Measurements from ENCODE around the gene TTC28. TPM values are rescaled to one million over a fixed set of nuclear protein-coding genes. Genes with fewer than 3 reads are reported as not detected.
"Not testable (repeated sequence)": the region's sequence is repeated elsewhere in the genome, so short reads cannot be mapped to it uniquely, and the experiment has no call there.

The TTC28 gene
- total and polyA plus RNA-seq, 2 donors: 2.0 to 5.5 TPM

- not testable (repeated sequence) for H3K27ac ChIP-seq (ENCODE audit: low read depth in 1 of 2, low read length in 1 of 2); H3K4me3 ChIP-seq (ENCODE audit: low read length in 2 of 2); H3K36me3 ChIP-seq (ENCODE audit: control insufficient read depth in 2 of 2, insufficient read depth in 2 of 2, low read length in 1 of 2); H3K4me1 ChIP-seq (ENCODE audit: control insufficient read depth in 2 of 2, insufficient read depth in 2 of 2, low read length in 2 of 2); H3K27me3 ChIP-seq (ENCODE audit: control insufficient read depth in 2 of 2, insufficient read depth in 1 of 2, low read length in 1 of 2); DNase-seq (ENCODE audit: low read depth in 6 of 9, low spot score in 9 of 9); H3K9me3 ChIP-seq (ENCODE audit: control insufficient read depth in 2 of 2, insufficient read depth in 1 of 2, low read length in 1 of 2)
- 95% methylated on average over 5 of the region's 5 CpGs for WGBS
Measured at GRCh38 chr22:28560743-28561101, 118.9 kb downstream of the TTC28 start.

DNA sequence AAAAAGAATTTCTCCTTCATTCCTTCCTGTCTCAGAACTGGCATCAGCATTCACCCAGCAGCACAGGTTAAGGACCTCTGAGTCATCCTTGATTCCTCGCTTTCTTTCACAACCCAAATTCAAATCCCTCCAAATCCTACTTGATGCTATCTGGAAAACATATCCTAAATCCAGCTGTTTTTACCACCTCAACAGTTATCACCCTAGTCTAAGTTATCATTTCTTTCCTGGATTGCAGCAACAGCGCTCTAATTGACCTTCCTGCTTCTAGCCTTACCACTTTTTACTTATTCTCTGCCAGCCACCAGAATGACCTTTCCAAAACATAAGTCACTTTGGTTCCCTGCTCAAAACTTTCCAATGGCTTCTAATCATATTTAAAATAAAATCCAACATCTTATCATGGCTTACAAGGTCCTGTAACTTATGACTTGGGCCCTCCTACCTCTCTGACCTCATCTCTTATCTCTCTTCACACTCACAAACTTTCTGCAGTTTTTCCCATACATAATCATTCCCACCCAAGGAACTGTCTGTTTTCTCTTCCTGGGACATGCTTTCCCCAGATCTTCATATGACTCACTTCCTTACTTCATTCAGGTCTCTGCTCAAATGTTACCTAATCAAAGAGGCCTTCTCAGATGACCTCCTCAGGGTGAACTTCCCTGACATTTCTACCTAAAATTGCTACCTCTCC, 119.4 kb downstream of the TTC28 start:
- no peak overlapping the region for H3K27ac ChIP-seq (ENCODE audit: low read depth in 1 of 2, low read length in 1 of 2)
- no peak overlapping the region for H3K4me3 ChIP-seq (ENCODE audit: low read length in 2 of 2)
- H3K27me3 ChIP-seq (ENCODE audit: control insufficient read depth in 2 of 2, insufficient read depth in 1 of 2, low read length in 1 of 2): no peaks in the 10 kb centered on the region
- no peak for DNase-seq (ENCODE audit: low read depth in 6 of 9, low spot score in 9 of 9)
- no peaks in the 10 kb centered on the region for H3K9me3 ChIP-seq (ENCODE audit: control insufficient read depth in 2 of 2, insufficient read depth in 1 of 2, low read length in 1 of 2)
- H3K4me1 ChIP-seq (ENCODE audit: control insufficient read depth in 2 of 2, insufficient read depth in 2 of 2, low read length in 2 of 2): no peaks in the 10 kb centered on the region
- H3K36me3 ChIP-seq (ENCODE audit: control insufficient read depth in 2 of 2, insufficient read depth in 2 of 2, low read length in 1 of 2): no peaks in the 10 kb centered on the region
- WGBS: 98% methylated on average over 2 of the region's 2 CpGs

DNA sequence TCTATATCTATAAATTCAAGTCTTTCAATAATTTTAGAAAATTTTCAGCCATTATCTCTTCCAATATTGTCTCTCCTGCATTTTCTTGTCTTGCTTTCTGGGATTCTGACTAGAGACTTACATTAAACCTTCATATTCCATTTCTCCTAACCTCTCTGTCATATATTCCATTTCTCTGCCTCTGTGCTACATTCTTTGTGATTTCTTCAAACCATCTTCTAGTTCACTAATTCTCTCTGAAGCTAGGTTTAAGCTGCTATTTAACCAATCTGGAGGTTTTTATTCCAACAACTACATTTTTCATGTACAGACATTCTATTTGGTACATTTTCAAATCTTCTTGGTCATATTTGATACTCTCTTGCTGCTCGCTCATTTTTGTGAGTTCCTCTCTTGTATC, 122.5 kb downstream of the TTC28 start:
- 99% methylated on average over 1 of the region's 1 CpG for WGBS
- Histone ChIP-seq H3K27ac (ENCODE audit: low read depth in 1 of 2, low read length in 1 of 2) (no peak overlapping the region), H3K9me3 (ENCODE audit: control insufficient read depth in 2 of 2, insufficient read depth in 1 of 2, low read length in 1 of 2) (no peaks in the 10 kb centered on the region), H3K4me1 (ENCODE audit: control insufficient read depth in 2 of 2, insufficient read depth in 2 of 2, low read length in 2 of 2) (no peaks in the 10 kb centered on the region), H3K27me3 (ENCODE audit: control insufficient read depth in 2 of 2, insufficient read depth in 1 of 2, low read length in 1 of 2) (no peaks in the 10 kb centered on the region), H3K36me3 (ENCODE audit: control insufficient read depth in 2 of 2, insufficient read depth in 2 of 2, low read length in 1 of 2) (no peaks in the 10 kb centered on the region), H3K4me3 (ENCODE audit: low read length in 2 of 2) (no peak overlapping the region)
- DNase-seq (ENCODE audit: low read depth in 6 of 9, low spot score in 9 of 9): no peak

DNA sequence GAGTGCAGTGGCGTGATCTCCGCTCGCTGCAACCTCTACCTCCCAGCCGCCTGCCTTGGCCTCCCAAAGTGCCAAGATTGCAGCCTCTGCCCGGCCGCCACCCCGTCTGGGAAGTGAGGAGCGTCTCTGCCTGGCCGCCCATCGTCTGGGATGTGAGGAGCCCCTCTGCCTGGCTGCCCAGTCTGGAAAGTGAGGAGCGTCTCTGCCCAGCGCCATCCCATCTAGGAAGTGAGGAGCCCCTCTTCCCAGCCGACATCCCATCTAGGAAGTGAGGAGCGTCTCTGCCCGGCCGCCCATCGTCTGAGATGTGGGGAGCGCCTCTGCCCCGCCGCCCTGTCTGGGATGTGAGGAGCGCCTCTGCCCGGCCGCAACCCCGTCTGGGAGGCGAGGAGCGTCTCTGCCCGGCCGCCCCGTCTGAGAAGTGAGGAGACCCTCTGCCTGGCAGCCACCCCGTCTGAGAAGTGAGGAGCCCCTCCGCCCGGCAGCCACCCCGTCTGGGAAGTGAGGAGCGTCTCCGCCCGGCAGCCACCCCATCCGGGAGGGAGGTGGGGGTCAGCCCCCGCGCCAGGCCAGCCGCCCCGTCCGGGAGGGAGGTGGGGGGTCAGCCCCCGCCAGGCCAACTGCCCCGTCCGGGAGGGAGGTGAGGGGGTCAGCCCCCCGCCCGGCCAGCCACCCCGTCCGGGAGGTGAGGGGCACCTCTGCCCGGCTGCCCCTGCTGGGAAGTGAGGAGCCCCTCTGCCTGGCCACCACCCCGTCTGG, 126.4 kb downstream of the TTC28 start:
- WGBS: 98% methylated on average over 49 of the region's 51 CpGs
- not testable (repeated sequence) for H3K4me3 ChIP-seq (ENCODE audit: low read length in 2 of 2); DNase-seq (ENCODE audit: low read depth in 6 of 9, low spot score in 9 of 9); H3K27ac ChIP-seq (ENCODE audit: low read depth in 1 of 2, low read length in 1 of 2); H3K36me3 ChIP-seq (ENCODE audit: control insufficient read depth in 2 of 2, insufficient read depth in 2 of 2, low read length in 1 of 2); H3K4me1 ChIP-seq (ENCODE audit: control insufficient read depth in 2 of 2, insufficient read depth in 2 of 2, low read length in 2 of 2); H3K9me3 ChIP-seq (ENCODE audit: control insufficient read depth in 2 of 2, insufficient read depth in 1 of 2, low read length in 1 of 2); H3K27me3 ChIP-seq (ENCODE audit: control insufficient read depth in 2 of 2, insufficient read depth in 1 of 2, low read length in 1 of 2)

GRCh38 chr22:28548406-28548805, 131.2 kb downstream of the TTC28 start:
- Histone ChIP-seq H3K9me3 (ENCODE audit: control insufficient read depth in 2 of 2, insufficient read depth in 1 of 2, low read length in 1 of 2) (no peaks in the 10 kb centered on the region), H3K4me3 (ENCODE audit: low read length in 2 of 2) (no peak overlapping the region), H3K27me3 (ENCODE audit: control insufficient read depth in 2 of 2, insufficient read depth in 1 of 2, low read length in 1 of 2) (no peaks in the 10 kb centered on the region), H3K36me3 (ENCODE audit: control insufficient read depth in 2 of 2, insufficient read depth in 2 of 2, low read length in 1 of 2) (no peaks in the 10 kb centered on the region), H3K4me1 (ENCODE audit: control insufficient read depth in 2 of 2, insufficient read depth in 2 of 2, low read length in 2 of 2) (no peaks in the 10 kb centered on the region), H3K27ac (ENCODE audit: low read depth in 1 of 2, low read length in 1 of 2) (no peak overlapping the region)
- WGBS: over 99% methylated on average over 2 of the region's 2 CpGs
- no peak for DNase-seq (ENCODE audit: low read depth in 6 of 9, low spot score in 9 of 9)

- WGBS: 92% methylated on average over 4 of the region's 4 CpGs
- no peaks in the 10 kb centered on the region for H3K36me3 ChIP-seq (ENCODE audit: control insufficient read depth in 2 of 2, insufficient read depth in 2 of 2, low read length in 1 of 2)
Measured at GRCh38 chr22:28547132-28547842, 132.4 kb downstream of the TTC28 start.

GRCh38 chr22:28544431-28544868, 135.2 kb downstream of the TTC28 start:
- DNase-seq (ENCODE audit: low read depth in 6 of 9, low spot score in 9 of 9): no peak
- H3K9me3 ChIP-seq (ENCODE audit: control insufficient read depth in 2 of 2, insufficient read depth in 1 of 2, low read length in 1 of 2): peaks cover 0 to 3% of the 10 kb centered on the region in 2 donors
- H3K4me1 ChIP-seq (ENCODE audit: control insufficient read depth in 2 of 2, insufficient read depth in 2 of 2, low read length in 2 of 2): no peaks in the 10 kb centered on the region
- H3K27me3 ChIP-seq (ENCODE audit: control insufficient read depth in 2 of 2, insufficient read depth in 1 of 2, low read length in 1 of 2): no peaks in the 10 kb centered on the region
- H3K36me3 ChIP-seq (ENCODE audit: control insufficient read depth in 2 of 2, insufficient read depth in 2 of 2, low read length in 1 of 2): no peaks in the 10 kb centered on the region
- 96% methylated on average over 2 of the region's 2 CpGs for WGBS
- no peak overlapping the region for H3K27ac ChIP-seq (ENCODE audit: low read depth in 1 of 2, low read length in 1 of 2)
- H3K4me3 ChIP-seq (ENCODE audit: low read length in 2 of 2): no peak overlapping the region

More at GRCh38 chr22:28547132-28547842, 132.4 kb downstream of the TTC28 start:
- H3K27ac ChIP-seq (ENCODE audit: low read depth in 1 of 2, low read length in 1 of 2): no peak overlapping the region
- no peaks in the 10 kb centered on the region for H3K4me1 ChIP-seq (ENCODE audit: control insufficient read depth in 2 of 2, insufficient read depth in 2 of 2, low read length in 2 of 2)
- DNase-seq (ENCODE audit: low read depth in 6 of 9, low spot score in 9 of 9): no peak
- no peak overlapping the region for H3K4me3 ChIP-seq (ENCODE audit: low read length in 2 of 2)
- H3K27me3 ChIP-seq (ENCODE audit: control insufficient read depth in 2 of 2, insufficient read depth in 1 of 2, low read length in 1 of 2): no peaks in the 10 kb centered on the region
- H3K9me3 ChIP-seq (ENCODE audit: control insufficient read depth in 2 of 2, insufficient read depth in 1 of 2, low read length in 1 of 2): peaks cover 0 to 3% of the 10 kb centered on the region in 2 donors

DNA sequence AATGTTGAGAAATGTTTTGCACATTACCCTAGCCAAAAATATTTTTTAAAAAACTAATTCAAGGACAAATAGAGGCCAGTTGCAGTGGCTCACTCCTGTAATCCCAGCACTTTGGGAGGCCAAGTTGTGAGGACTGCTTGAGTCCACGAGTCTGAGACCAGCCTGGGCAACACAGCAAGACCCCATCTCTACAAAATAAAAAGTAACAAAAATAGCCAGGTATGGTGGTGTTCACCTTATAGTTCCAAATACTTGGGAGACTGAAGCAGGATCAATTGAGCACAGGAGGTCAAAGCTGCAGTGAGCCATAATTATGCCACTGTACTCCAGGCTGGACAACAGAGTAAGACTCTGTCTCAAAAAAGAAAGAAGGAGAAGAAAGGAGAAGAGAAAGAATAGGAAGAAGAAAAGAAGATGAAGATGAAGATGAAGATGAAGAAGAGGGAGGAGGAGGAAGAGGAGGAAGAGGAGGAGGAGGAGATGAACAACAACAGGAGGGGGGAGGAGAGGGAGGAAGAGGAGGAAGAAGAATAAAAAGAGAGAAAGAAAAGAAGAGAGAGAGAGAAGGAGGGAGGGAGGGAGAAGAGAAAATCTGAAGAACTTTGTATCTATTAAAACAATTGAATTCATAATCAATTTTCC, 136.5 kb downstream of the TTC28 start:
- H3K27ac ChIP-seq (ENCODE audit: low read depth in 1 of 2, low read length in 1 of 2): no peak overlapping the region
- no peaks in the 10 kb centered on the region for H3K4me1 ChIP-seq (ENCODE audit: control insufficient read depth in 2 of 2, insufficient read depth in 2 of 2, low read length in 2 of 2)
- peaks cover 0 to 3% of the 10 kb centered on the region in 2 donors for H3K9me3 ChIP-seq (ENCODE audit: control insufficient read depth in 2 of 2, insufficient read depth in 1 of 2, low read length in 1 of 2)
- no peak overlapping the region for H3K4me3 ChIP-seq (ENCODE audit: low read length in 2 of 2)
- H3K36me3 ChIP-seq (ENCODE audit: control insufficient read depth in 2 of 2, insufficient read depth in 2 of 2, low read length in 1 of 2): no peaks in the 10 kb centered on the region
- H3K27me3 ChIP-seq (ENCODE audit: control insufficient read depth in 2 of 2, insufficient read depth in 1 of 2, low read length in 1 of 2): no peaks in the 10 kb centered on the region
- DNase-seq (ENCODE audit: low read depth in 6 of 9, low spot score in 9 of 9): no peak
- WGBS: 88% methylated on average over 1 of the region's 1 CpG

GRCh38 chr22:28541137-28541536, 138.5 kb downstream of the TTC28 start:
- Histone ChIP-seq H3K4me1 (ENCODE audit: control insufficient read depth in 2 of 2, insufficient read depth in 2 of 2, low read length in 2 of 2) (no peaks in the 10 kb centered on the region), H3K9me3 (ENCODE audit: control insufficient read depth in 2 of 2, insufficient read depth in 1 of 2, low read length in 1 of 2) (peaks cover 0 to 3% of the 10 kb centered on the region in 2 donors), H3K4me3 (ENCODE audit: low read length in 2 of 2) (no peak overlapping the region), H3K27ac (ENCODE audit: low read depth in 1 of 2, low read length in 1 of 2) (no peak overlapping the region), H3K27me3 (ENCODE audit: control insufficient read depth in 2 of 2, insufficient read depth in 1 of 2, low read length in 1 of 2) (no peaks in the 10 kb centered on the region), H3K36me3 (ENCODE audit: control insufficient read depth in 2 of 2, insufficient read depth in 2 of 2, low read length in 1 of 2) (no peaks in the 10 kb centered on the region)
- no peak for DNase-seq (ENCODE audit: low read depth in 6 of 9, low spot score in 9 of 9)
- 93% methylated on average over 2 of the region's 2 CpGs for WGBS

Measured in thymus (tissue), 11 donors.